K562 (cell line): ENCODE results near the gene RYR1. TPM values are rescaled to one million over a fixed set of nuclear protein-coding genes. Genes with fewer than 3 reads are reported as not detected.

ENCODE experiments used
- BRCA1 ChIP-seq, 2 experiments: fragments of 450-650 bp in 1 of 2; sonication (generic) in 1 of 2; formaldehyde crosslinking in 1 of 2; IDR thresholded peaks; 2 replicates each; pipeline versions ENCODE4 v1.5.0 to v1.6.1; 2017 to 2020; ENCODE audit warnings: mild to moderate bottlenecking in 1 of 2, missing genetic modification reagents in 1 of 2
- CBX2 ChIP-seq: fragments of 200-600 bp; sonication (generic); IDR thresholded peaks from one replicate; pipeline ENCODE4 v1.6.1; 2012; ENCODE audit warnings: mild to moderate bottlenecking, low read length, inconsistent platforms; ENCODE audit not compliant: insufficient read depth, poor library complexity, severe bottlenecking
- CSDE1 ChIP-seq, 2 experiments: fragments of 450-650 bp; IDR thresholded peaks; 2 replicates each; pipeline ENCODE4 v1.6.1; 2016; ENCODE audit warnings: mild to moderate bottlenecking in 1 of 2
- ELF4 ChIP-seq: fragments of 450-650 bp; formaldehyde crosslinking; IDR thresholded peaks from 2 replicates; pipeline ENCODE4 v1.4.0; 2022; ENCODE audit warnings: missing genetic modification characterization
- FOXJ2 ChIP-seq: fragments of 200-800 bp; sonication (Bioruptor generic); IDR thresholded peaks from 2 replicates; pipeline ENCODE4 v1.6.1; 2016; ENCODE audit warnings: missing genetic modification characterization, missing compliant biosample characterization
- FOXO4 ChIP-seq: fragments of 450-650 bp; formaldehyde crosslinking; IDR thresholded peaks from 2 replicates; pipeline ENCODE4 v1.4.0; 2020; ENCODE audit warnings: mild to moderate bottlenecking, moderate library complexity
- GTF2E2 ChIP-seq: fragments of 200-800 bp; sonication (Bioruptor generic); IDR thresholded peaks from 2 replicates; pipeline ENCODE4 v1.6.1; 2016; ENCODE audit warnings: missing genetic modification characterization, missing compliant biosample characterization
- HIVEP1 ChIP-seq: fragments of 250-450 bp; sonication (Bioruptor Pico); IDR thresholded peaks from 2 replicates; pipeline ENCODE4 v1.4.0; 2020; ENCODE audit warnings: mild to moderate bottlenecking
- IRF2 ChIP-seq: sonication (generic); formaldehyde crosslinking; IDR thresholded peaks from 2 replicates; pipeline ENCODE4 v1.8.1; 2022; ENCODE audit warnings: mild to moderate bottlenecking, missing genetic modification reagents
- LCOR ChIP-seq: sonication (generic); formaldehyde crosslinking; IDR thresholded peaks from 2 replicates; pipeline ENCODE4 v1.8.0; 2022; ENCODE audit warnings: mild to moderate bottlenecking, missing genetic modification reagents
- MCM2 ChIP-seq: fragments of 450-650 bp; IDR thresholded peaks from 2 replicates; pipeline ENCODE4 v1.6.1; 2017; ENCODE audit warnings: low read depth, mild to moderate bottlenecking
- MCM5 ChIP-seq: fragments of 450-650 bp; IDR thresholded peaks from 2 replicates; pipeline ENCODE4 v1.6.1; 2016; ENCODE audit warnings: low read depth
- MITF ChIP-seq: IDR thresholded peaks from 2 replicates; pipeline ENCODE4 v1.6.1; 2014; ENCODE audit warnings: antibody characterized with exemption
- MTA2 ChIP-seq: fragments of 450-650 bp; IDR thresholded peaks from 2 replicates; pipeline ENCODE4 v1.6.1; 2016; ENCODE audit warnings: low read depth
- NFXL1 ChIP-seq: fragments of 450-650 bp; formaldehyde crosslinking; IDR thresholded peaks from 2 replicates; pipeline ENCODE4 v1.4.0; 2021; ENCODE audit warnings: mild to moderate bottlenecking
- PREB ChIP-seq: sonication (generic); formaldehyde crosslinking; IDR thresholded peaks from 2 replicates; pipeline ENCODE4 v1.8.1; 2023; ENCODE audit warnings: mild to moderate bottlenecking, missing genetic modification reagents
- SMAD1 ChIP-seq: fragments of 150-350 bp; IDR thresholded peaks from 2 replicates; pipeline ENCODE4 v1.6.1; 2014; ENCODE audit warnings: low read length, low read depth; ENCODE audit not compliant: partially characterized antibody
- SMARCA5 ChIP-seq: fragments of 450-650 bp; IDR thresholded peaks from 2 replicates; pipeline ENCODE4 v1.6.1; 2016
- TEAD1 ChIP-seq, 2 experiments: fragments of 450-650 bp in 1 of 2; sonication (generic) in 1 of 2; formaldehyde crosslinking; IDR thresholded peaks; 2 replicates each; pipeline versions ENCODE4 v1.4.0 to v1.8.0; 2020 to 2022; ENCODE audit warnings: mild to moderate bottlenecking in 2 of 2, missing genetic modification reagents in 1 of 2
- THRA ChIP-seq: fragments of 450-650 bp; IDR thresholded peaks from 2 replicates; pipeline ENCODE4 v1.6.1; 2017; ENCODE audit warnings: mild to moderate bottlenecking, moderate library complexity
- ZFP1 ChIP-seq: fragments of 450-650 bp; formaldehyde crosslinking; IDR thresholded peaks from 2 replicates; pipeline ENCODE4 v1.4.0; 2020; ENCODE audit warnings: mild to moderate bottlenecking, mixed read lengths
- ZNF740 ChIP-seq, 3 experiments: fragments of 200-800 bp in 1 of 3; sonication (Bioruptor generic) in 1 of 3; sonication (generic) in 1 of 3; formaldehyde crosslinking in 1 of 3; IDR thresholded peaks; 2 replicates each; pipeline versions ENCODE4 v1.6.1 to v1.8.0; 2016 to 2022; ENCODE audit warnings: mild to moderate bottlenecking in 2 of 3, missing compliant biosample characterization in 2 of 3, missing genetic modification characterization in 2 of 3, missing genetic modification reagents in 1 of 3
- polyA plus RNA-seq, 8 experiments: library from polyadenylated mRNA; depleted of rRNA in 4 of 8; stranded (reverse) in 5 of 8; unstranded in 3 of 8; fragments of >200 nt; fragmentation: Nextera tagmentation in 2 of 8; fragmentation: Illumina TruSeq in 1 of 8; extraction: Ambion mirVana in 2 of 8; extraction: Trizol in 1 of 8; gene quantifications; 2 replicates each; pipeline versions ENCODE4 v1.2.1 to v1.2.3, GENCODE V29; 2011 to 2014; ENCODE audit warnings: inconsistent platforms in 1 of 8, missing spikeins in 1 of 8
- total RNA-seq, 7 experiments: library from RNA; depleted of rRNA in 6 of 7; stranded (reverse); fragments of >200 nt in 6 of 7; fragmentation: Illumina TruSeq in 2 of 7; extraction: Trizol in 2 of 7; gene quantifications; 2 replicates each; pipeline versions ENCODE4 v1.2.1 to v1.2.3, GENCODE V29; 2011 to 2021; ENCODE audit warnings: low replicate concordance in 1 of 7

The RYR1 gene
- total and polyA plus RNA-seq, 9 of the 15 experiments (the other 6 are each of a cell fraction or from before 2014, with no cell fraction given), result 0.11 to 7.4 (median 3.7) TPM

- TF ChIP-seq CBX2 (no peak), ZNF740 (CRISPR knock-in tag; IDR thresholded peaks at IDR 0.05) (no peak), ZNF740 (tag; IDR thresholded peaks at IDR 0.05) (0 out of 4 replicates have a peak, but pooled peaks of 1 of the 2 experiments have one; percentile 19), NFXL1 (CRISPR knock-in tag) (no peak), GTF2E2 (no peak), IRF2 (no peak), HIVEP1 (CRISPR knock-in tag) (peak; percentile 48; the same call in 1 of the 2 replicates), MTA2 (no peak), PREB (CRISPR knock-in tag) (no peak), FOXO4 (CRISPR knock-in tag) (0 out of 2 replicates have a peak, but pooled peaks have one; percentile 59), BRCA1 (IDR thresholded peaks at IDR 0.05) (no peak), BRCA1 (CRISPR knock-in tag; IDR thresholded peaks at IDR 0.05) (no peak), THRA (no peak), MCM2 (no peak), SMAD1 (peak; percentile 47), TEAD1 (CRISPR knock-in tag; IDR thresholded peaks at IDR 0.05) (peak in 1 of 2 experiments; percentile 47; a peak in 1 of 4 replicates), ZFP1 (CRISPR knock-in tag) (no peak), MITF (no peak), ELF4 (CRISPR knock-in tag) (no peak), FOXJ2 (no peak), CSDE1 (IDR thresholded peaks at IDR 0.05) (no peak), LCOR (peak; percentile 73), MCM5 (no peak), SMARCA5 (no peak)
Measured at GRCh38 chr19:38452430-38453366, 19.2 kb downstream of the RYR1 start (continued).
